LNCaP clone FGC (cell line): ENCODE results near the gene NRL.

Source experiments
- DNase-seq: peaks from one replicate; pipeline ENCODE4 v3.0.0-alpha.2; 2011; ENCODE audit warnings: low read depth
- H3K4me3 ChIP-seq: 2 replicates; pipeline ENCODE4 v1.5.1; 2011; ENCODE audit warnings: mild to moderate bottlenecking, low read depth, low read length, control low read depth
- CTCF ChIP-seq: IDR thresholded peaks from 2 replicates; pipeline ENCODE4 v1.5.1; 2012; ENCODE audit warnings: mild to moderate bottlenecking; ENCODE audit not compliant: control insufficient read depth, insufficient read depth; ENCODE audit errors: extremely low read depth

NRL gene

DNA sequence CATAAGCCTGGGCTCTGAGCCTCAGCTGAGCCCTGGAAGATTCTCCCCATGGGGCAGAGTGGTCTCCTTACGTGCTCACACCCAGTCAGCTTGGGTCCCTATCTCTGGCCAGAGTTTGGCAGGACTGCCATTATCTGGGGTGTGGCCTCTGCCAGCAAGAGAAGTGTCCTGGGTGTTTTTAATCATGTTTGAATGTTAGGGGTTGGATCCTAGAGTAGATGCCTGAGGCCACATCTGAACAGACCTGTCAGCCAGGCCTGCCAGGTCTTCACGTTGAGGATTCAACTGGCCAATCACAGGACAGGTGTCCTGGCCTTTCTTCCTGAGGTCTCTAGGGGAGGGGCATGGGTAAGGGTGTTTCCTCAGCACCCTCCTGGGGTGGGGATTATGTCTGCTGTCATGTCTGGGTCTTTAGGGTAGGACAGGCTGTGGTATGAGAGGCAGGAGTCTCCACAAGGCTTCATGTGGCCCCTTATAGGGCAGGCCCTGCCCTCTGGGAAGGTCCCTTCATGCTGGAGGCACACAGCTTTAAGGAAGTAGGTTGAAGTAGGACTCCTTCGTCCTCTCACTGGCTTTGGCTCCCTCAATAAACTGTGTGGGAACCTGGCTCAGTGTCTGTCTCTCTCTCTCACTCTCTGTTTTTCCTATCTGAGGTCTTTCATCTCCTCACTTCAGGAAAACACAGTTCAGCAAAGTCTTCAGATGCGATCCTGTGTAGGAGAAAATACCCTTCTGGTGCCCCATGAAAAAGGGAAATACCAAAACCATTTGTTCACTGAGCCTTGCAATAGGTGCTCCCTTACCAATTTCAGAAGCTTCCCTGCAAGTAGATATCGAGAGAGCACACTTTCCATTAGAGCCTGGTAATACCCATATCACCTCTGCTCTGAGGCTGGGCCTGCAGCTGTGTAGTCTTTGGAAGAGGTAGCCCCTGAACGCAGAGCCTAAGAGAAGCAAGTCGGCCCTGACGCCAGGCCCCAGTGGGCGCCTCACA is 9.0 kb upstream of the NRL start:
- DNase-seq: no peak
- no peak for TF ChIP-seq CTCF
- H3K4me3 ChIP-seq: no peak overlapping the region

GRCh38 chr14:24122898-24123297 is 8.1 kb upstream of the NRL start:
- no peak overlapping the region for H3K4me3 ChIP-seq
- TF ChIP-seq CTCF: no peak
- no peak for DNase-seq

GRCh38 chr14:24122416-24122815 is 7.7 kb upstream of the NRL start:
- no peak for DNase-seq
- no peak for TF ChIP-seq CTCF
- no peak overlapping the region for H3K4me3 ChIP-seq

GRCh38 chr14:24121210-24121609 is 6.5 kb upstream of the NRL start:
- TF ChIP-seq CTCF: no peak
- no peak for DNase-seq
- no peak overlapping the region for H3K4me3 ChIP-seq

DNA sequence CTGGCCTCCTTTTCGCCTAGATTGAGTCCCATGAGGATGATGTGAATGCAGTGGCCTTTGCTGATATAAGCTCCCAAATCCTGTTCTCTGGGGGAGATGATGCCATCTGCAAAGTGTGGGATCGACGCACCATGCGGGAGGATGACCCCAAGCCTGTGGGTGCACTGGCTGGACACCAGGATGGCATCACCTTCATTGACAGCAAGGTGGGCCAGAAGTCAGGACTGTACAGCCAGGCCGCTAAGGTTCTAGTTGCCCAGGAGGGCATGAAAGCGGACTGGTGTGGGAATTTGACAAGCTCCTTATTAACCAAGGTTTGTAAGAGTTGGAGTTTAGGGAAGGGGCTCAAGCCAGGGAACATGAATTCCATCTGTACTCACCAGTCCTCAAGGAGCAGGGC is 4.9 kb upstream of the NRL start:
- no peak for DNase-seq
- TF ChIP-seq CTCF: no peak
- no peak overlapping the region for H3K4me3 ChIP-seq

DNA sequence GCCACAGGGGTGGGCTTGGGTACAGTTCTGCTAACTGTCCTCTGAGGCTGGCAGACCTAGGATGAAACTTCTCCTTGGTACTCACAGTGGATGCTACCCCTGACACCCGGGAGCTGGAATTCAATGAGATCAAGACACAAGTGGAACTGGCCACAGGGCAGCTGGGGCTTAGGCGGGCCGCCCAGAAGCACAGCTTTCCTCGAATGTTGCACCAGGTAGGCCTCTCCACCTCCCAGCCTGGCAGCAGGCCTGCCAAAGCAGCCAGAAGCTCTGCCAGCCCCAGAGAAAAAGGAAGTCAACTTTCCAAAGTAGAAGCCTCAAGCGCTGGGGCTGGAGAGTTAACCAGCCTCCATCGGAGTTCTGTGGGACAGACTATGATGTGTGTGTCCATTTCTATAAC is 2.4 kb upstream of the NRL start:
- no peak overlapping the region for H3K4me3 ChIP-seq
- no peak for DNase-seq
- TF ChIP-seq CTCF: no peak
